ENCODE results near the gene GNAZ.

The GNAZ gene

GRCh38 chr22:23085351-23085671 is 15.0 kb downstream of the GNAZ start:
- no peak overlapping the region for H3K27ac Mint-ChIP-seq
- H3K4me3 Mint-ChIP-seq, result no peak overlapping the region
- H3K27me3 Mint-ChIP-seq (ENCODE audit: low read depth), result no peaks in the 10 kb centered on the region
- H3K4me1 Mint-ChIP-seq (ENCODE audit: low read depth), result peaks cover 6% of the 10 kb centered on the region
- no peaks in the 10 kb centered on the region for H3K36me3 Mint-ChIP-seq (ENCODE audit: low read depth)
- no peaks in the 10 kb centered on the region for H3K9me3 Mint-ChIP-seq

- Mint-ChIP-seq H3K36me3 (ENCODE audit: low read depth) (no peaks in the 10 kb centered on the region), H3K4me1 (ENCODE audit: low read depth) (peaks cover 5% of the 10 kb centered on the region), H3K4me3 (no peak overlapping the region), H3K27me3 (ENCODE audit: low read depth) (no peaks in the 10 kb centered on the region), H3K9me3 (no peaks in the 10 kb centered on the region), H3K27ac (no peak overlapping the region)
These were observed 15.5 kb downstream of the GNAZ start for GRCh38 chr22:23085785-23086184.

GRCh38 chr22:23086263-23086662 is 15.9 kb downstream of the GNAZ start:
- Mint-ChIP-seq H3K4me3 (no peak overlapping the region), H3K27me3 (ENCODE audit: low read depth) (no peaks in the 10 kb centered on the region), H3K9me3 (no peaks in the 10 kb centered on the region), H3K27ac (no peak overlapping the region), H3K36me3 (ENCODE audit: low read depth) (no peaks in the 10 kb centered on the region), H3K4me1 (ENCODE audit: low read depth) (peaks cover 4% of the 10 kb centered on the region)

GRCh38 chr22:23086787-23087186 is 16.5 kb downstream of the GNAZ start:
- no peaks in the 10 kb centered on the region for H3K27me3 Mint-ChIP-seq (ENCODE audit: low read depth)
- peaks cover 4% of the 10 kb centered on the region for H3K4me1 Mint-ChIP-seq (ENCODE audit: low read depth)
- H3K4me3 Mint-ChIP-seq, result no peak overlapping the region
- H3K9me3 Mint-ChIP-seq, result no peaks in the 10 kb centered on the region
- H3K36me3 Mint-ChIP-seq (ENCODE audit: low read depth), result no peaks in the 10 kb centered on the region
- H3K27ac Mint-ChIP-seq, result no peak overlapping the region

- no peak overlapping the region for H3K27ac Mint-ChIP-seq
- H3K9me3 Mint-ChIP-seq, result no peaks in the 10 kb centered on the region
- peaks cover 4% of the 10 kb centered on the region for H3K4me1 Mint-ChIP-seq (ENCODE audit: low read depth)
- no peaks in the 10 kb centered on the region for H3K27me3 Mint-ChIP-seq (ENCODE audit: low read depth)
- H3K36me3 Mint-ChIP-seq (ENCODE audit: low read depth), result no peaks in the 10 kb centered on the region
- no peak overlapping the region for H3K4me3 Mint-ChIP-seq
These were observed 17.9 kb downstream of the GNAZ start for GRCh38 chr22:23088199-23088604.

- H3K27ac Mint-ChIP-seq, result no peak overlapping the region
- peaks cover 4% of the 10 kb centered on the region for H3K4me1 Mint-ChIP-seq (ENCODE audit: low read depth)
- H3K9me3 Mint-ChIP-seq, result no peaks in the 10 kb centered on the region
- no peak overlapping the region for H3K4me3 Mint-ChIP-seq
- no peaks in the 10 kb centered on the region for H3K27me3 Mint-ChIP-seq (ENCODE audit: low read depth)
- H3K36me3 Mint-ChIP-seq (ENCODE audit: low read depth), result no peaks in the 10 kb centered on the region
These were observed 18.7 kb downstream of the GNAZ start for GRCh38 chr22:23089010-23089409.

GRCh38 chr22:23089633-23090456 is 19.5 kb downstream of the GNAZ start:
- Mint-ChIP-seq H3K4me1 (ENCODE audit: low read depth) (peaks cover 4% of the 10 kb centered on the region), H3K27ac (no peak overlapping the region), H3K9me3 (no peaks in the 10 kb centered on the region), H3K4me3 (no peak overlapping the region), H3K27me3 (ENCODE audit: low read depth) (no peaks in the 10 kb centered on the region), H3K36me3 (ENCODE audit: low read depth) (no peaks in the 10 kb centered on the region)

DNA sequence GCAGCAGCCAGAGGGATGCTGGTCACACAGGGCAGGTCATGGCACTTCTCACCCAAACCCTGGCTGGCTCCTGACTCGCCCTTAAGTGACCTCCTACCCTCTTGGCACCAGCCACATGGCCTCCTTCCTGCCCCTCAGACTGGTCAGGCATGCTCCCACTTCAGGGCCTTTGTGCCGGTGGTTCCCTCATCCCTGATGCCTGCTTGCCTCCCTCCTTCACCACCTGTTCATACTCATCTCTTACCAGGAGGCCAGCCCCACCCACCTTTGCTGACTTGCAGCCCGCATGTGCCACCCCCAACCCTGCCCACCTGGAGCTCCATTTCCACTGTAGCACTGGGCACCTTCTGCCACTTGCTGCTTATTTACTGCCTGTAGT is 20.1 kb downstream of the GNAZ start:
- Mint-ChIP-seq H3K4me1 (ENCODE audit: low read depth) (peaks cover 4% of the 10 kb centered on the region), H3K4me3 (no peak overlapping the region), H3K36me3 (ENCODE audit: low read depth) (no peaks in the 10 kb centered on the region), H3K27me3 (ENCODE audit: low read depth) (no peaks in the 10 kb centered on the region), H3K9me3 (no peaks in the 10 kb centered on the region), H3K27ac (no peak overlapping the region)

DNA sequence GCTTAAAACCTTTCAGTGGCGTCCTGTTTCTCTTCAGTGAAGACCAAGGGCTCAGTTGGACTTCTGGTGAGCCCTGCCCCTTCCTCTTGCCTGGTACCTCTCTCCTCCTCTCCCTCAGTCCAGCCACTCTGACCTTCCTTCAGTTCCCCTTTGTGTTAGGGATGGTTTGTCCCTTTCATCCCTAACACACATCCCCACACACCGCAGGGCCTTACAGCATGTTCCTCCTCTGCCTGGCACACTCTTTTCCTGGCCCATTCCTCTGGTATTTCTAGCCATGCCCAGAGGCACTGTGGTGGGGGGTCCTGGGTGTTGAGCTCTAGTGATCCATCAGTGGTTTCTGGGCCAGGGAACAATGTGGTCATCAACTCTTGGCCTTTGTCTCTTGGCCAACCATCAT is 21.4 kb downstream of the GNAZ start:
- Mint-ChIP-seq H3K27ac (no peak overlapping the region), H3K36me3 (ENCODE audit: low read depth) (no peaks in the 10 kb centered on the region), H3K4me1 (ENCODE audit: low read depth) (peaks cover 4% of the 10 kb centered on the region), H3K4me3 (no peak overlapping the region), H3K27me3 (ENCODE audit: low read depth) (no peaks in the 10 kb centered on the region), H3K9me3 (no peaks in the 10 kb centered on the region)

DNA sequence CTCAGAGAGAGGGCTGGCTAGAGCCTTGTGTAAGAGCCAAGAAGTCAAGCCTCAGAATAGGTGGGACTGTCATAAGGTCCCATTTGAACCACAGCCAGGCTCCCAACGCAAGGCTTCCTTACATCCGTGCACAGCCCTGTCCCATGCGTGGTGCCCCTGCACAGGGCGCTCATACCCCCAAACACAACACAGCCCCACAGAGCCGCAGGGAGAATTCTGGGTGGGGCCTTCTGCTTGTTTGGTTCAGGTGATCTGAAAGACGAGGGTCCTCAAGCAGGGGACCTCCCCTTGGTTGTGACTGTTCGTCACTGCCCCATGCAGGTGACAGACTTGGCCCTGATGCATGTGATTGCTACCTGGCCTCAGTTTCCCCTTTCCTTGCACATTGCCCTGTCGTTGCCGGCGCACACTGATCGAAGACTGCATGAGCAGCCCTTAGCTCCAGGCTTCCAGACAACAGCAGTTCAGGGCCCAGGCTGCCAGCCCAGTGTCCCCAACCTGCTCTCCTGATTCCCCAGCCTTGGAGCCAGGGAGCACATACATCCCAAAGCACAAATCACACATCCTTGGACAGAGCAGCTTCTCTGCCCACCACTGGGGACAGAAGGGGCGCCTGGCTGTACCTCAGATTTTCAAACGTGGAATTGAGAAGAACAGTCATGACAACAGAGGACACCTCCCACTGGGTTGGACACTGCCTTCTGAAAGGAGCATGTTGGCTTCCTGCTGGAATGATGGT is 22.1 kb downstream of the GNAZ start:
- Mint-ChIP-seq H3K9me3 (no peaks in the 10 kb centered on the region), H3K4me3 (no peak overlapping the region), H3K27ac (no peak overlapping the region), H3K4me1 (ENCODE audit: low read depth) (peaks cover 3% of the 10 kb centered on the region), H3K27me3 (ENCODE audit: low read depth) (no peaks in the 10 kb centered on the region), H3K36me3 (ENCODE audit: low read depth) (no peaks in the 10 kb centered on the region)

DNA sequence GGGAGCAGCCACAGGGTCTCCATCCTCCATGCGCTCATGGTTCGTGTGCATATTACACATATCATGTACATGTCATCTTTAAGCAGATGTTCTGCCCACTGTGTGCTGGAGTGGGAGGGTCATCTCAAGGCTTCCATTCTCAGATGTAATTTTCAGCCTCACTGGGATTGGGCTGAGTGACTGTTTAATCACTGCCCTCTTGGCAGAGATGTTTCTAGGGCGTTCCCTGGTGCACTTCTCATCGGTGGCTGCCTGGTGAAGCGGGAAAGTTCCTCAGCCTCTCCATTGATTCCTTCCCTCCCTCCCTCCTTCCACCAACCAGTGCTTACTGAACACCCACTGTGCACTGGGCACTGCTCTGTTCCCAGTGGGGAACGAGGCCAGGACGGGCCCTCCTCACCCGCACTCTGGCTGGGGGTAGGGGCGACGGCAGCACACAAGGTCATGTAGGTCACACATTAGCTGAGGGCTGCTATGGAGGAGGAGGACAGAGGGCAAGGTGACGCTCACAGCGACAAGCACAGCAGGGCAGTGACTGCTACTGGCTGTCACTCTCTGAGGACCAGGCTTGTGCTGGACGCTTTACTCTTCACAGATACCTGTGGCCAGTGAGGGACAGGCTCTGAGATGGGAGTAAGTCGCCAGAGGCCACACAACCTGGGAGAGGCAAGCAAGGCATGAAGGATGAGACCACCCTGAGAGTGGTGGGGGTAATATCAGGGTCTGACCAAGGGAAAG is 22.9 kb downstream of the GNAZ start:
- H3K27me3 Mint-ChIP-seq (ENCODE audit: low read depth), result no peaks in the 10 kb centered on the region
- H3K9me3 Mint-ChIP-seq, result no peaks in the 10 kb centered on the region
- no peak overlapping the region for H3K27ac Mint-ChIP-seq
- H3K36me3 Mint-ChIP-seq (ENCODE audit: low read depth), result no peaks in the 10 kb centered on the region
- H3K4me1 Mint-ChIP-seq (ENCODE audit: low read depth), result no peaks in the 10 kb centered on the region
- no peak overlapping the region for H3K4me3 Mint-ChIP-seq

- H3K4me3 Mint-ChIP-seq, result no peak overlapping the region
- no peaks in the 10 kb centered on the region for H3K36me3 Mint-ChIP-seq (ENCODE audit: low read depth)
- no peaks in the 10 kb centered on the region for H3K4me1 Mint-ChIP-seq (ENCODE audit: low read depth)
These were observed 23.9 kb downstream of the GNAZ start for GRCh38 chr22:23094260-23094659.

DNA sequence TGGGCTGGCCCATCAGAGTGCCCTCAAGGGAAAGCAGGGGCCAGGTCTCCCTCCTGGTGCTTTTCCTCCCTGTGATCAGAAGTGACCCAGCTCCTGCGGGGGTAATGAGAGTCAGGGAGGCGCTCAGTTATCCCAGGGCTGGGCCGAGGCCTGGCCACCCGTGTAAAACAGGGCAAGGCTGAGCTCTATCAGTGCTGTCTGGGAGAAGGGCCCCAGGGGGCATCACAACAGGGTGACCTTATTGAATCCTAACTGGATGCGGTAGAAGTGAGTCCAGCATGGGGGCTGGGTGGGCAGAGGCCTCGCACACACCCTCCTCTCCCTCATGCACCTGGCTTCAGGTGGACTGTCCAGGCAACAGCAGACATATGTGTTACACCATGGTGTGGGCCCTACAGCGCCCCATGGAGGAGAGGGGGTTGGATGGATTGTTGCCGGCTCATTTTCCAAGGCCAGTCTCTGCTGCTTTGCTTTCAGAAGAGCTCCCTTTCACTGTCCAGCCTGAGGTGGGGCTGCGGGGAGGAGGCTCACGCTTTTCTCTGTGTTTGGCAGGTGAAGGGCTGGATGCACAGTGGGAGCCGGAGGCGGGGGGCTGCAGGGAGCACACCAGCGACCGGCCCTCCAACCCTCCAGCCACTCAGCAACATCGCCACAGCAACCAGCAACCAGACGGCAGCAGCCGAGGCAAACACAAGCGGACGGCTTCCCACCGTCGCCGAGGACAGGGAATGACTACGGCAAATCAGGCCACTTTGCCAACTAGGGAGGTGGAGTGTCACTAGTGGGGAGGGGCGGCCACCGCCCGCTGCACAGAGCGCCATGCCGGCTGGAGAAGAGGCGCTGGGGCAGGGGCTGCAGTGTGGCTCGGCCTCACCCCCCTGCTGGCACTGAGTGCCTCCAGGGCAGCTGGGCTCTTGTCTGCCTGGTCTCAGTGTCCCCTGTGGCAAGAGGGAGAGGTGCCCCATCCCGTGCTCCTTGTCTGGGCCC is 24.7 kb downstream of the GNAZ start:
- Mint-ChIP-seq H3K27ac (no peak overlapping the region), H3K36me3 (ENCODE audit: low read depth) (no peaks in the 10 kb centered on the region), H3K4me3 (no peak overlapping the region), H3K9me3 (no peaks in the 10 kb centered on the region), H3K27me3 (ENCODE audit: low read depth) (no peaks in the 10 kb centered on the region), H3K4me1 (ENCODE audit: low read depth) (no peaks in the 10 kb centered on the region)

More at GRCh38 chr22:23094260-23094659, 23.9 kb downstream of the GNAZ start:
- no peaks in the 10 kb centered on the region for H3K27me3 Mint-ChIP-seq (ENCODE audit: low read depth)
- H3K27ac Mint-ChIP-seq, result no peak overlapping the region
- H3K9me3 Mint-ChIP-seq, result no peaks in the 10 kb centered on the region

DNA sequence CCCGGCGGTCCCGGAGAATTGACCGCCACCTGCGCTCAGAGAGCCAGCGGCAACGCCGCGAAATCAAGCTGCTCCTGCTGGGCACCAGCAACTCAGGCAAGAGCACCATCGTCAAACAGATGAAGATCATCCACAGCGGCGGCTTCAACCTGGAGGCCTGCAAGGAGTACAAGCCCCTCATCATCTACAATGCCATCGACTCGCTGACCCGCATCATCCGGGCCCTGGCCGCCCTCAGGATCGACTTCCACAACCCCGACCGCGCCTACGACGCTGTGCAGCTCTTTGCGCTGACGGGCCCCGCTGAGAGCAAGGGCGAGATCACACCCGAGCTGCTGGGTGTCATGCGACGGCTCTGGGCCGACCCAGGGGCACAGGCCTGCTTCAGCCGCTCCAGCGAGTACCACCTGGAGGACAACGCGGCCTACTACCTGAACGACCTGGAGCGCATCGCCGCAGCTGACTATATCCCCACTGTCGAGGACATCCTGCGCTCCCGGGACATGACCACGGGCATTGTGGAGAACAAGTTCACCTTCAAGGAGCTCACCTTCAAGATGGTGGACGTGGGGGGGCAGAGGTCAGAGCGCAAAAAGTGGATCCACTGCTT is 25.5 kb downstream of the GNAZ start:
- H3K27ac Mint-ChIP-seq, result no peak overlapping the region
- no peak overlapping the region for H3K4me3 Mint-ChIP-seq
- H3K9me3 Mint-ChIP-seq, result no peaks in the 10 kb centered on the region
- H3K36me3 Mint-ChIP-seq (ENCODE audit: low read depth), result no peaks in the 10 kb centered on the region
- H3K27me3 Mint-ChIP-seq (ENCODE audit: low read depth), result no peaks in the 10 kb centered on the region
- no peaks in the 10 kb centered on the region for H3K4me1 Mint-ChIP-seq (ENCODE audit: low read depth)
